ENCODE measurements around the gene PPFIA1.

- TF ChIP-seq POLR2AphosphoS5 (IDR thresholded peaks at IDR 0.05; ENCODE audit: borderline replicate concordance, low read depth, low read length) (no peak), EZH2 (IDR thresholded peaks at IDR 0.05) (no peak)
Measured at GRCh38 chr11:70368961-70369360, 98.5 kb downstream of the PPFIA1 start.

All from SK-N-MC (cell line).